ENCODE results near the gene TEX14.
A peak's percentile ranks its signal among the peaks of the same experiment; 100 is the strongest.

Gene TEX14

GRCh38 chr17:58691701-58692238 is at the start of gene TEX14:
Gene TEX14 (minus strand): TSS chr17:58692045. CDS start chr17:58652001, 40,044 bp downstream.
- peaks cover 19% of the 10 kb centered on the region for H3K4me1 Mint-ChIP-seq
- H3K9me3 Mint-ChIP-seq = no peaks in the 10 kb centered on the region
- no peak for ATAC-seq

GRCh38 chr17:58741121-58741625 is 49.3 kb upstream of the TEX14 start:
- no peaks in the 10 kb centered on the region for H3K27me3 Mint-ChIP-seq
- no peak overlapping the region for H3K4me3 Mint-ChIP-seq
- ATAC-seq = no peak

More at GRCh38 chr17:58691701-58692238, at the start of gene TEX14:
- Mint-ChIP-seq H3K4me3 (peak within 1 kb of the TSS; percentile 95), H3K36me3 (no peaks in the 10 kb centered on the region), H3K27me3 (no peaks in the 10 kb centered on the region), H3K27ac (peak within 1 kb of the TSS; percentile 95)

GRCh38 chr17:58734811-58735210 is 43.0 kb upstream of the TEX14 start:
- H3K4me3 Mint-ChIP-seq = no peak overlapping the region
- H3K9me3 Mint-ChIP-seq = no peaks in the 10 kb centered on the region
- ATAC-seq = no peak
- H3K4me1 Mint-ChIP-seq = no peaks in the 10 kb centered on the region
- H3K27me3 Mint-ChIP-seq = no peaks in the 10 kb centered on the region
- peaks cover 7% of the 10 kb centered on the region for H3K36me3 Mint-ChIP-seq
- no peak overlapping the region for H3K27ac Mint-ChIP-seq

More at GRCh38 chr17:58741121-58741625, 49.3 kb upstream of the TEX14 start:
- H3K27ac Mint-ChIP-seq = no peak overlapping the region
- no peaks in the 10 kb centered on the region for H3K9me3 Mint-ChIP-seq
- no peaks in the 10 kb centered on the region for H3K4me1 Mint-ChIP-seq
- H3K36me3 Mint-ChIP-seq = no peaks in the 10 kb centered on the region

GRCh38 chr17:58734040-58734439 is 42.2 kb upstream of the TEX14 start:
- Mint-ChIP-seq H3K27me3 (no peaks in the 10 kb centered on the region), H3K4me3 (no peak overlapping the region), H3K36me3 (peaks cover 8% of the 10 kb centered on the region), H3K4me1 (no peaks in the 10 kb centered on the region), H3K9me3 (no peaks in the 10 kb centered on the region), H3K27ac (no peak overlapping the region)
- no peak for ATAC-seq

- H3K27ac Mint-ChIP-seq = no peak overlapping the region
- no peaks in the 10 kb centered on the region for H3K9me3 Mint-ChIP-seq
- H3K4me3 Mint-ChIP-seq = no peak overlapping the region
- no peaks in the 10 kb centered on the region for H3K27me3 Mint-ChIP-seq
- H3K36me3 Mint-ChIP-seq = peaks cover 13% of the 10 kb centered on the region
- ATAC-seq = no peak
- no peaks in the 10 kb centered on the region for H3K4me1 Mint-ChIP-seq
These were observed 39.1 kb upstream of the TEX14 start for GRCh38 chr17:58730937-58731336.

- H3K9me3 Mint-ChIP-seq = no peaks in the 10 kb centered on the region
- H3K4me1 Mint-ChIP-seq = no peaks in the 10 kb centered on the region
- no peaks in the 10 kb centered on the region for H3K27me3 Mint-ChIP-seq
- peaks cover 18% of the 10 kb centered on the region for H3K36me3 Mint-ChIP-seq
- no peak for ATAC-seq
- H3K27ac Mint-ChIP-seq = no peak overlapping the region
- H3K4me3 Mint-ChIP-seq = no peak overlapping the region
These were observed 37.0 kb upstream of the TEX14 start for GRCh38 chr17:58728798-58729197.

- H3K27me3 Mint-ChIP-seq = no peaks in the 10 kb centered on the region
- no peak for ATAC-seq
- no peaks in the 10 kb centered on the region for H3K4me1 Mint-ChIP-seq
- H3K4me3 Mint-ChIP-seq = no peak overlapping the region
- no peaks in the 10 kb centered on the region for H3K9me3 Mint-ChIP-seq
- peaks cover 22% of the 10 kb centered on the region for H3K36me3 Mint-ChIP-seq
- H3K27ac Mint-ChIP-seq = no peak overlapping the region
These were observed 30.9 kb upstream of the TEX14 start for GRCh38 chr17:58722696-58723095.

GRCh38 chr17:58722274-58722673 is 30.4 kb upstream of the TEX14 start:
- no peaks in the 10 kb centered on the region for H3K9me3 Mint-ChIP-seq
- H3K4me3 Mint-ChIP-seq = no peak overlapping the region
- peaks cover 22% of the 10 kb centered on the region for H3K36me3 Mint-ChIP-seq

GRCh38 chr17:58710948-58711552 is 19.2 kb upstream of the TEX14 start:
- Mint-ChIP-seq H3K27ac (no peak overlapping the region), H3K9me3 (no peaks in the 10 kb centered on the region), H3K36me3 (peaks cover 22% of the 10 kb centered on the region), H3K4me3 (no peak overlapping the region), H3K27me3 (no peaks in the 10 kb centered on the region), H3K4me1 (peaks cover 20% of the 10 kb centered on the region)
- no peak for ATAC-seq

More at GRCh38 chr17:58722274-58722673, 30.4 kb upstream of the TEX14 start:
- Mint-ChIP-seq H3K4me1 (no peaks in the 10 kb centered on the region), H3K27me3 (no peaks in the 10 kb centered on the region), H3K27ac (no peak overlapping the region)
- ATAC-seq = no peak

- Mint-ChIP-seq H3K4me1 (peaks cover 34% of the 10 kb centered on the region), H3K9me3 (no peaks in the 10 kb centered on the region), H3K27ac (peak overlapping the region; percentile 30), H3K36me3 (peaks cover 36% of the 10 kb centered on the region), H3K4me3 (no peak overlapping the region), H3K27me3 (no peaks in the 10 kb centered on the region)
- ATAC-seq = peak; percentile 66
These were observed 14.7 kb upstream of the TEX14 start for GRCh38 chr17:58706351-58707140.

- no peaks in the 10 kb centered on the region for H3K27me3 Mint-ChIP-seq
- ATAC-seq = no peak
- H3K27ac Mint-ChIP-seq = no peak overlapping the region
- H3K9me3 Mint-ChIP-seq = no peaks in the 10 kb centered on the region
- peaks cover 27% of the 10 kb centered on the region for H3K4me1 Mint-ChIP-seq
- H3K4me3 Mint-ChIP-seq = no peak overlapping the region
- peaks cover 39% of the 10 kb centered on the region for H3K36me3 Mint-ChIP-seq
These were observed 12.1 kb upstream of the TEX14 start for GRCh38 chr17:58703916-58704286.

- H3K27me3 Mint-ChIP-seq = no peaks in the 10 kb centered on the region
- ATAC-seq = no peak
- peaks cover 39% of the 10 kb centered on the region for H3K36me3 Mint-ChIP-seq
- no peaks in the 10 kb centered on the region for H3K9me3 Mint-ChIP-seq
- no peak overlapping the region for H3K27ac Mint-ChIP-seq
- H3K4me1 Mint-ChIP-seq = peaks cover 27% of the 10 kb centered on the region
- no peak overlapping the region for H3K4me3 Mint-ChIP-seq
These were observed 11.5 kb upstream of the TEX14 start for GRCh38 chr17:58703137-58703915.

- Mint-ChIP-seq H3K27me3 (no peaks in the 10 kb centered on the region), H3K36me3 (peaks cover 39% of the 10 kb centered on the region), H3K27ac (peak overlapping the region; percentile 42), H3K4me1 (peaks cover 27% of the 10 kb centered on the region), H3K9me3 (no peaks in the 10 kb centered on the region), H3K4me3 (no peak overlapping the region)
- ATAC-seq = no peak
These were observed 10.9 kb upstream of the TEX14 start for GRCh38 chr17:58702708-58703107.

- Mint-ChIP-seq H3K4me1 (peaks cover 24% of the 10 kb centered on the region), H3K27me3 (no peaks in the 10 kb centered on the region), H3K36me3 (peaks cover 38% of the 10 kb centered on the region), H3K9me3 (no peaks in the 10 kb centered on the region), H3K4me3 (no peak overlapping the region), H3K27ac (peak overlapping the region; percentile 42)
- ATAC-seq = peak; percentile 71
These were observed 10.2 kb upstream of the TEX14 start for GRCh38 chr17:58702045-58702476.

GRCh38 chr17:58699771-58700170 is 7.9 kb upstream of the TEX14 start:
- Mint-ChIP-seq H3K27ac (no peak overlapping the region), H3K36me3 (peaks cover 19% of the 10 kb centered on the region), H3K9me3 (no peaks in the 10 kb centered on the region), H3K27me3 (no peaks in the 10 kb centered on the region), H3K4me3 (no peak overlapping the region), H3K4me1 (peaks cover 10% of the 10 kb centered on the region)
- ATAC-seq = no peak

Measured in stimulated activated memory B cell treated with anti-CD40 and anti-IgM and Interleukin-4, amounts not matched to agents 10 μg/mL and 1 μg/mL and 100 μg/mL, for 72 hours (primary cell).